SKM-1 treated with dmso at 0.1 percent for 144 hours (cell line): ENCODE measurements around the gene CGNL1.

Experiments used
- DNase-seq: peaks from one replicate; lab custom pipeline; 2025; ENCODE audit not compliant: unreplicated experiment; lab: John Stamatoyannopoulos, UW

The CGNL1 gene

DNA sequence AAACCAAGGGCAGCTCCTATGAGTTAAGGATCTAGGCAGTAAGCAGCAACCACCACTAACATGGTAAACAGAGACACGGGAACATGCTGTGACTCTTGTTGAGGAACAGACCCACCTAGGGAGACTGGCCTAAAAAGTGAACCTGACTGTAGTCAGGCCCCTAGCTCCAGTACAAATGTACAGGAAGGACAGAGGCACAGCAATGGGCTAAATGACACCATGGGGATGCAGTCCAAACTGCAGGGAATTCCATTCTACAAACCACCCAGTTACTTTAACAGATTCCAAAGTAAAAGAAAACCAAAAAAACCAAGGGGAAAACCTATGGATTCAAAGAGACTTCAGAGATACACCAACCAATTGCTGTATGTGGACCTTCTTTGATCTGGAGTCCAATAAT lies 28.2 kb upstream of the CGNL1 start:
- DNase-seq, result no peak

- no peak for DNase-seq
Measured at GRCh38 chr15:57352535-57353316, 23.6 kb upstream of the CGNL1 start.

DNA sequence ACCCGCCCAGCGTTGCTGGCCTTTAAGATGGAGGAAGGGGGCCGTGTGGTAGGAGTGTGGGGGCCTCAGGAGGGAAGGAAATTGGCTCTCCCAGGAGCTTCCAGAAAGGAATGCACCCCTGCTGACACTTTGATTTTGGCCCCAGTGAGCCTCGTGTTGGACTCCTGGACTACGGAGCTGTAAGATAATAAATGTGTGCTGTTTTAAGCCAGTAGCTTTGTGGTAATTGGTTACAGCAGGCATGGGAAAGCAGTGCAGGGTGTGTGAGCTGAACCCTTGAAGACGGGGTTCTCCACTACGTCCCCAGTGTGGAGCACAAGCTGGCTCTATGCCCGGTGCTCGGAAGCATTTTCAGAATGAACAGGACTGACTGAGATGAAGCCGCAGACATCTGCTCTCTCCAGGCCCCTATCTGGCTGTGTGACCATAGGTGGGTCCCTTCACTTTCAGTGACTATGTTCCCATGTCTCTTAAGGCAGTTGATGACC lies 22.9 kb upstream of the CGNL1 start:
- DNase-seq, result no peak

DNA sequence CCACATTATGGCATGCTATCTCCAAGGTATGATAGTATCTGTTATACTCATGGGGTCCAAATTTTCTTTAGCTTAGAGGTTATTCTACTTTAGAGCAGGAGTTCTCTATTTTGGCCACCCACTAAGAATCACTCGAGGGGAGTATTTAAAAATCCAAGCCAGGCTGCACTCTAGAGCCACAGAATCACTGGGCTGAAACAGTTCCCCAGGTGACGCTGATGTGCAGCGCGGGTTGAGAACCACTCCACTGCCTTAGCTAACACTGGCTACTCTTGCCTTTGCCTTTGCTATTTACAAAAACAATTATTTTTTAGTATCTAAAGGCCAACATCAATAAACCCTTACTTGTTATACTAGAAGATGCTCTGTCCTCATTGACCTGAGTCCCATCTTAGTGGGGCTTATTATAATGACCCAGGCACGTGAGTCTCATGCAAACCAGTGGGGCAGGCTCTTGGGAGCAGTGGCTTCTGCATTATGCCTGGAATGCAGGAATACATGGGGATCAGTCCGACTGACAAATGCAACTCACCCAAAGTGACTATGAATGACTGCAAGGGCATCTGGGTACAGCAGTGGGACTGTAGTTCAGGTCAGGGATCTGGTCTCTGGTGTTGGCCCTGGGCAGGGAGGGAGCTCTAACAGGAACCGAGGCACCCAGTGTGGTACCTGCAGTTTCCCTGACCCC lies 21.7 kb upstream of the CGNL1 start:
- no peak for DNase-seq

DNA sequence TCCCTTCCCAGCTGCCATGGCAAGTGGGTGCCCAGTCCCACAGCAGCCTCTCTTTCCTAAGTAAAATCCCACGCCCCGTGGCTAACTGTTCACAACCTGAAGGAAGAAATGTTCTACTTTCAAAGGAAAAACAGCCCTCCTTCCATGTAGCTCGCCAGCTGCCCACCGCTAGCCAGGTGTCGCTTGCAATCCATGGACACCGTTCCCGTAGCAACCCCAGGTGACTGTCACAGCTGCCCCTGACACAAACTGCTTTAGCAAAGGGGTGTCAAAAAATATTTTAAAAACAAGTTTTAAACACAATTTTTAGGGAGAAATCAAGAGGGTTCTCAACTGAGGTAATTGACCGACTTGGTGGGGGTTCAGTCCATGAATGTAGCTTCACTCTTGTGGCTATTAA lies 21.0 kb upstream of the CGNL1 start:
- DNase-seq, result no peak

GRCh38 chr15:57356178-57356577 lies 20.1 kb upstream of the CGNL1 start:
- no peak for DNase-seq

- no peak for DNase-seq
Measured at GRCh38 chr15:57356636-57357035, 19.7 kb upstream of the CGNL1 start.

- no peak for DNase-seq
Measured at GRCh38 chr15:57357799-57358198, 18.5 kb upstream of the CGNL1 start.

DNA sequence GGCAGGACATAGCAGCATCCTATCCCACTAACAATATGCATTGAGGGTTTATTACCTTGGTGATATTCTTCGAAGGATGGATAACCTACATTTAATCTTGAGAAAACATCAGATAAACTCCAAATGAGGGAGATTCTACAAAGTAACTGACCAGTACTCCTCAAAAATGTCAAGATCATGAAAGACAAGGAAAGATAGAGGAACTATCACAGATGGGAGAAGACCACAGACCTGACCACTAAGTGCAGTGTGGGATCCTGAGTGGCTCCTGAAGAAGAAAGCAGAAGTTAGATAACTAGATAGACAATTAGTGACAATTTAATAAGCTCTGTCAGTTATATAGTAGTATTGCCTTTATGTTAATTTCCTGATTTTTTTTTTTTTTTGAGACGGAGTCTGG lies 17.7 kb upstream of the CGNL1 start:
- peak; percentile 22 for DNase-seq

GRCh38 chr15:57363661-57364060 lies 12.6 kb upstream of the CGNL1 start:
- DNase-seq, result no peak

- DNase-seq, result peak; percentile 80
Measured at GRCh38 chr15:57364282-57365007, 11.9 kb upstream of the CGNL1 start.

DNA sequence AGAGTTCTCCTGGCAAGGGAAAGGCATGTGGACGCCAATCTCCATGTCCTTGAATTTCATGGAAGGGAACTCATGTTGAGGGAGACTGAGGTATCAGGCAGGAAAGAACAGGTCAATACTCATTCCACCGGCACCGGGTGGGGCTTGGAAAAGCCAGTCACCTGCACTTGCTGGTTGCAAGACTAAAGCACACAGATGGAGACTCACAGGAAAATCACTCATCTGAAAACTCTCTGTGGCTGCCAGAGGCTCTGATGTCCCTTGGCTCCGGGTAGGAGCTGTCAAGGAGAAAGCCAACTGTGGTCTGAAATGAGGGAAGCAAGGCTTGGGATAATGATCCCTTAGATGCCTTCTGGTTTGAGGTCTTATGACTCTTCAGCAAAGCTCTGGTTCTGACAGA lies 8.7 kb upstream of the CGNL1 start:
- no peak for DNase-seq

GRCh38 chr15:57370929-57371328 lies 5.4 kb upstream of the CGNL1 start:
- DNase-seq, result no peak

DNA sequence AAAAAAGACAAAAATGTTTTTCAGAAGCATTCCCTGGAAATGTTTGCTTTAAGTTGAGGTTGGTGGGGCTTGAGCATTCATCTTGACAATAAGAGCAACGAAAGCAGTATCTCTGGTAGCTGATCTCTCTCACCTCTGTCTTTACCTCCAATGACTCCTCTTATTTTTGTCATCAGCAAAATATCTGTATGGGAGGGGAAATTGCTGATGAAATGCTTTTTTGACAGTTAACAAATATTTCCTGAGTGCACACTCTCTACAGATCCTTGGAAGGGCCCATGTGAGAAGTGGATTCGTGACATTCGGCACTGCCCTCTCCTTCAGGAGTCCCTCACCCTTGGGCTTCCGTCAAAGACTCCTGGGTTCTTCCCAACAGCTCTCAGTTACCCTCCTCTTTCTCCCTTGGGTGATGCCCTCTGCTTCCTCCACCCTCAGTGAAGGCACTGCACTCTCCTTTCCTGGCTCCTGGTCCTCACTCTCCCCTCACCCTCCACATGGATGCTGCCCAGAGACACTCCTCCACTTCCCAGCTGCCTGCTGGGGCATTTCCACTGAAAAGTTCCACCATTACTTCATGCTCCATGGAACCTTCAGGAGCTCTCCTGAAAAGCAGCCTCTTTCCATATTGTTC lies 2.9 kb upstream of the CGNL1 start:
- no peak for DNase-seq

- DNase-seq, result no peak
Measured at GRCh38 chr15:57373882-57374276, 2.4 kb upstream of the CGNL1 start.

DNA sequence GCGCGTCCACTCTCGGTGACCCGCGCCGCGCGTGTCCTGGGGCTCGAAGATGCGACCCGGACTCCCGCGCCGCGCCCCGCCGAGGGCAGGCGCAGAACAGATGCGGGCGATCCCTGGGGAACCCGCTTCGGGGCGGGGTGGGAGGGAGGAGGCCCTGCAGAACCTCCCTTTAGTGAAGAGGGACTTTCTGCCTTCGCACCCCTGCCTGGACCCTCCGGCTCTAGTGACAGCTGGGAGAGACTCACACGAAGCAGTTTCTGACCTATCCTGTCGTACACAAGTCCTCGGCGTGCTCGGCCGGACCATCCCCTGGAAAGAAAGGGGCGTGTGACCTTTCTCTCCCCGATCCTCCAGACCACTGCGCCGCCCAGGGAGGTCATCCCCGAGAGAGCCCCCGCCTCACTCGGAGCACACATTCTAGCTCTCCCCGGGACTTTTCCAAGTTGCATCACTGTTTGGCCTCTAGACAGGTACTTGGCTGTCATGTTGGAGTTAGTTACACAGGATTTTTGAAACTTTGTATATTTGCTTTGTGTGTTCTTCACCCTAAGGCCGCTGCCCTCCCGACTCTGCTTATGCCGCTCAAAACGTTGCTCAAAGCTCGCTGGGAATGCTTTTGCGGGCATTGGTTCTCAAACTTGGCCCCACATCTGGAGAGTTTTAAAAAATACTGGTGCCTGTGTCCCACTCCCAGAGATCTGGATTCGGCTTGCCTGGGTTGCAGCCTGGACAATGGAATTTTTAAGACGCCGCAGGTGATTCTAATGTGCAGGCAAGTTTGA lies 582 bp downstream of the CGNL1 start:
- no peak for DNase-seq

- no peak for DNase-seq
Measured at GRCh38 chr15:57377478-57377847, 1.2 kb downstream of the CGNL1 start.

GRCh38 chr15:57379487-57379886 lies 3.2 kb downstream of the CGNL1 start:
- no peak for DNase-seq

GRCh38 chr15:57380854-57381253 lies 4.5 kb downstream of the CGNL1 start:
- no peak for DNase-seq

GRCh38 chr15:57382215-57382614 lies 5.9 kb downstream of the CGNL1 start:
- DNase-seq, result no peak

DNA sequence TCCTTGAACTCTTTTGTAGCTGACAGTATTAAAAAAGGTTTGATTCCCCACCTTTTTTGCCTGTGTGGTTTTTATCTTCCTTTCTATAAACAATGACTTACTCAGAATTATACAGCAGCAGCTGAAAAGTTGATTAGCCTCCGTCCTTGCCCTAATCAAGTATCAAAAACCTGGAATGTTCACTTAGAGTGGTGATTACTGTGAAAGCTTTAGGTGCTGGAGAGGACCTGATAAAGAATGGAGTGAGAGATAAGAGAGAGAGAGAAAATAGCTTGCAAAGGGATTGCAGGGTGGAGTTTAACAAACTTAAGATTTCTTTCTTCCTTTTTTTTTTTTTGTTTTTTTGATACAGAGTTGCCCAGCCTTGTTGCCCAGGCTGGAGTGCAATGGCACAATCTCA lies 6.7 kb downstream of the CGNL1 start:
- no peak for DNase-seq
